Caco-2 (cell line): ENCODE measurements around the gene KCNK15. TPM values are rescaled to one million over a fixed set of nuclear protein-coding genes. Genes with fewer than 3 reads are reported as not detected.

Experiments used
- BruUV-seq: library from RNA; stranded (reverse); fragments of 400-500 nt; replicated peaks from 2 replicates; lab custom pipeline; 2021; lab: Mats Ljungman, UMichigan
- CTCF ChIA-PET: fragments of 300-600 bp; sonication (Branson Sonifier 250); formaldehyde crosslinking; loops from one replicate; lab custom pipeline; 2022; ENCODE audit warnings: antibody characterized with exemption; lab: Charles Lee
- POLR2A ChIA-PET: fragments of 300-600 bp; sonication (Branson Sonifier 250); formaldehyde crosslinking; loops from one replicate; lab custom pipeline; 2022; ENCODE audit warnings: antibody characterized with exemption; lab: Charles Lee
- DNase-seq, 2 experiments: peaks; one replicate each; pipeline versions ENCODE4 v3.0.0 to v3.0.0-alpha.2; 2020 to 2022
- H3K27me3 ChIP-seq: replicated peaks from 2 replicates; pipeline ENCODE4 v1.6.0; 2011; ENCODE audit warnings: low read length; ENCODE audit not compliant: control insufficient read depth, insufficient read depth
- H3K36me3 ChIP-seq: 2 replicates; pipeline ENCODE4 v1.5.1; 2011; ENCODE audit warnings: low read length; ENCODE audit not compliant: control insufficient read depth, insufficient read depth
- H3K4me1 ChIP-seq: fragments of 250-450 bp; sonication (Bioruptor Pico); 2 replicates; pipeline ENCODE4 v1.5.1; 2020; ENCODE audit warnings: mild to moderate bottlenecking
- H3K4me3 ChIP-seq: 2 replicates; pipeline ENCODE4 v1.5.1; 2011; ENCODE audit warnings: low read depth, mild to moderate bottlenecking, control low read depth, low read length
- H3K9me3 ChIP-seq: fragments of 250-450 bp; sonication (Bioruptor Pico); 2 replicates; pipeline ENCODE4 v1.5.1; 2020; ENCODE audit warnings: mild to moderate bottlenecking, moderate library complexity
- H3K27ac Mint-ChIP-seq: one replicate; pipeline ENCODE4 v1.8.0; 2022; ENCODE audit warnings: mixed read lengths; ENCODE audit not compliant: unreplicated experiment
- H3K27me3 Mint-ChIP-seq: one replicate; pipeline ENCODE4 v1.8.0; 2022; ENCODE audit warnings: mixed read lengths; ENCODE audit not compliant: insufficient read depth, unreplicated experiment
- H3K36me3 Mint-ChIP-seq: one replicate; pipeline ENCODE4 v1.8.0; 2022; ENCODE audit warnings: mild to moderate bottlenecking, mixed read lengths; ENCODE audit not compliant: insufficient read depth, unreplicated experiment
- H3K4me1 Mint-ChIP-seq: one replicate; pipeline ENCODE4 v1.8.0; 2022; ENCODE audit warnings: low read depth, mixed read lengths; ENCODE audit not compliant: unreplicated experiment
- H3K4me3 Mint-ChIP-seq: one replicate; pipeline ENCODE4 v1.8.0; 2022; ENCODE audit warnings: mild to moderate bottlenecking, moderate library complexity, mixed read lengths; ENCODE audit not compliant: unreplicated experiment
- H3K9me3 Mint-ChIP-seq: one replicate; pipeline ENCODE4 v1.8.0; 2022; ENCODE audit warnings: mixed read lengths; ENCODE audit not compliant: unreplicated experiment
- CTCF ChIP-seq, 2 experiments: fragments of 200-600 bp in 1 of 2; IDR thresholded peaks; 1 replicate in 1 of 2; 2 replicates in 1 of 2; pipeline versions ENCODE4 v1.5.1 to v1.8.0; 2011 to 2022; ENCODE audit warnings: antibody characterized with exemption in 1 of 2, control low read depth in 1 of 2, inconsistent platforms in 1 of 2, low read depth in 1 of 2, low read length in 1 of 2, mild to moderate bottlenecking in 1 of 2, moderate library complexity in 1 of 2; ENCODE audit not compliant: insufficient read depth in 1 of 2, severe bottlenecking in 1 of 2, unreplicated experiment in 1 of 2
- intact Hi-C: fragments of 100-400 bp; cut with micrococcal nuclease; formaldehyde crosslinking; loops from one replicate; pipeline ENCODE4 v1.10.0; 2022; ENCODE audit not compliant: unreplicated experiment
- total RNA-seq: library from RNA; stranded (reverse); gene quantifications from 2 replicates; pipeline ENCODE4 v1.2.3, GENCODE V29; 2022

Gene KCNK15
- total RNA-seq, 1 experiment from 2014 or later: 2.9 TPM

GRCh38 chr20:44781791-44782190 lies 36.1 kb downstream of the KCNK15 start:
- no peaks in the 10 kb centered on the region for H3K27me3 ChIP-seq
- Mint-ChIP-seq H3K9me3 (no peaks in the 10 kb centered on the region), H3K4me3 (no peak overlapping the region), H3K4me1 (no peaks in the 10 kb centered on the region), H3K27me3 (peaks cover 7% of the 10 kb centered on the region), H3K27ac (no peak overlapping the region), H3K36me3 (no peaks in the 10 kb centered on the region)
- ChIA-PET CTCF (no interaction called here), POLR2A (no interaction called here)
- TF ChIP-seq CTCF (IDR thresholded peaks at IDR 0.05; ENCODE audit: insufficient read depth in 1 of 2, low read depth in 1 of 2, low read length in 1 of 2, severe bottlenecking in 1 of 2, unreplicated experiment in 1 of 2): no peak
- no peaks in the 10 kb centered on the region for H3K4me1 ChIP-seq
- peaks cover 4% of the 10 kb centered on the region; the same call in 1 of the 2 replicates for H3K9me3 ChIP-seq
- intact Hi-C loops: no loop called here
- no TSS peak for BruUV-seq
- no peaks in the 10 kb centered on the region for H3K36me3 ChIP-seq
- no peak for DNase-seq
- no peak overlapping the region for H3K4me3 ChIP-seq

- no TSS peak for BruUV-seq
- H3K9me3 Mint-ChIP-seq: no peaks in the 10 kb centered on the region
- intact Hi-C loops: no loop called here
- peaks cover 8% of the 10 kb centered on the region for H3K27me3 Mint-ChIP-seq
- ChIA-PET POLR2A (no interaction called here), CTCF (interaction anchor here (0.7 to 1.8 kb wide), 3 partner anchors 8 to 37 kb away, joined by 3 to 6 read pairs (median 3); no protein-coding TSS in a partner anchor)
- TF ChIP-seq CTCF (IDR thresholded peaks at IDR 0.05; ENCODE audit: insufficient read depth in 1 of 2, low read depth in 1 of 2, low read length in 1 of 2, severe bottlenecking in 1 of 2, unreplicated experiment in 1 of 2): no peak
- no peaks in the 10 kb centered on the region for H3K36me3 ChIP-seq
- no peak overlapping the region for H3K27ac Mint-ChIP-seq
- no peaks in the 10 kb centered on the region for H3K36me3 Mint-ChIP-seq
- H3K4me3 ChIP-seq: no peak overlapping the region
- no peaks in the 10 kb centered on the region for H3K4me1 Mint-ChIP-seq
- H3K4me3 Mint-ChIP-seq: no peak overlapping the region
- no peaks in the 10 kb centered on the region for H3K27me3 ChIP-seq
- H3K4me1 ChIP-seq: no peaks in the 10 kb centered on the region
- H3K9me3 ChIP-seq: no peaks in the 10 kb centered on the region
- DNase-seq: peak in 1 of 2 experiments; percentile 31
These were observed 39.0 kb downstream of the KCNK15 start for GRCh38 chr20:44784688-44785087.

GRCh38 chr20:44785768-44786167 lies 40.1 kb downstream of the KCNK15 start:
- TF ChIP-seq CTCF (IDR thresholded peaks at IDR 0.05; ENCODE audit: insufficient read depth in 1 of 2, low read depth in 1 of 2, low read length in 1 of 2, severe bottlenecking in 1 of 2, unreplicated experiment in 1 of 2): peak; percentile 20 to 31
- intact Hi-C loops: loop anchor here (2.0 kb wide), 1 partner anchor 81 kb away; no protein-coding TSS in a partner anchor
- peak; percentile 37 for DNase-seq
- H3K27me3 Mint-ChIP-seq: peaks cover 8% of the 10 kb centered on the region
- no TSS peak for BruUV-seq
- ChIA-PET CTCF (interaction anchor here (0.6 to 1.8 kb wide), 17 partner anchors 9 to 577 kb away, joined by 3 to 17 read pairs (median 4); partner anchors contain the start of gene SYS1), POLR2A (no interaction called here)
- no peaks in the 10 kb centered on the region for H3K36me3 Mint-ChIP-seq
- H3K4me3 ChIP-seq: no peak overlapping the region
- H3K9me3 Mint-ChIP-seq: no peaks in the 10 kb centered on the region
- H3K27ac Mint-ChIP-seq: no peak overlapping the region
- no peak overlapping the region for H3K4me3 Mint-ChIP-seq
- H3K9me3 ChIP-seq: no peaks in the 10 kb centered on the region
- no peaks in the 10 kb centered on the region for H3K27me3 ChIP-seq
- H3K4me1 Mint-ChIP-seq: no peaks in the 10 kb centered on the region
- H3K4me1 ChIP-seq: no peaks in the 10 kb centered on the region
- H3K36me3 ChIP-seq: no peaks in the 10 kb centered on the region
